ENCODE data around the gene NHERF1.

NHERF1 gene

DNA sequence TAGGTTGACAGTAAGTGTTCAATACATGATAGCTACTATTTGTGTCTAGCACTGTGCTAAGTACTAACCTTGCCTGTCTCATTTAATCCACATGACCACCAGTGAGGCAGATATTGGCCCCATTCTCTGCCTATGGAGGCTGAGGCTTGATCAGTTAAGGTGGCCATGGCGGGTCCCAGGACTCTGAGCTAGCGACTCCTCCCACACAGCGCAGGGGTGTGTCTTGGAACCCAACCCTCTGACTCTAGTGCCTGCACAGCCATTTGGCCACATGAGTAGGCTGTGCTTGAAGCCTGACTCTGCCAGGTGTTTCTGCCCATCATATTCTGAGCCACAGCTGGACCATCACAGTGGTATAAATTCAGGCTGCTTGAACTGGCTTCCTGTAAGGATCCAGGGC, 6.4 kb downstream of the NHERF1 start:
- TF ChIP-seq ZBTB7A (IDR thresholded peaks at IDR 0.05; ENCODE audit: low read depth) (no peak), RAD21 (IDR thresholded peaks at IDR 0.05; ENCODE audit: low read depth) (no peak), TEAD4 (IDR thresholded peaks at IDR 0.05) (no peak), MAX (IDR thresholded peaks at IDR 0.05) (no peak)

GRCh38 chr17:74755533-74755932, 7.1 kb downstream of the NHERF1 start:
- no peak for TF ChIP-seq TCF12 (IDR thresholded peaks at IDR 0.05; ENCODE audit: low read depth)
- TF ChIP-seq EGR1 (IDR thresholded peaks at IDR 0.05), result no peak
- no peak for TF ChIP-seq CREB1 (IDR thresholded peaks at IDR 0.05; ENCODE audit: low read depth)
- TF ChIP-seq EP300 (IDR thresholded peaks at IDR 0.05; ENCODE audit: borderline replicate concordance), result no peak
- no peak for TF ChIP-seq YY1 (IDR thresholded peaks at IDR 0.05; ENCODE audit: low read depth)
- TF ChIP-seq TAF1 (IDR thresholded peaks at IDR 0.05; ENCODE audit: low read depth), result no peak
- TF ChIP-seq, protein P1, sequence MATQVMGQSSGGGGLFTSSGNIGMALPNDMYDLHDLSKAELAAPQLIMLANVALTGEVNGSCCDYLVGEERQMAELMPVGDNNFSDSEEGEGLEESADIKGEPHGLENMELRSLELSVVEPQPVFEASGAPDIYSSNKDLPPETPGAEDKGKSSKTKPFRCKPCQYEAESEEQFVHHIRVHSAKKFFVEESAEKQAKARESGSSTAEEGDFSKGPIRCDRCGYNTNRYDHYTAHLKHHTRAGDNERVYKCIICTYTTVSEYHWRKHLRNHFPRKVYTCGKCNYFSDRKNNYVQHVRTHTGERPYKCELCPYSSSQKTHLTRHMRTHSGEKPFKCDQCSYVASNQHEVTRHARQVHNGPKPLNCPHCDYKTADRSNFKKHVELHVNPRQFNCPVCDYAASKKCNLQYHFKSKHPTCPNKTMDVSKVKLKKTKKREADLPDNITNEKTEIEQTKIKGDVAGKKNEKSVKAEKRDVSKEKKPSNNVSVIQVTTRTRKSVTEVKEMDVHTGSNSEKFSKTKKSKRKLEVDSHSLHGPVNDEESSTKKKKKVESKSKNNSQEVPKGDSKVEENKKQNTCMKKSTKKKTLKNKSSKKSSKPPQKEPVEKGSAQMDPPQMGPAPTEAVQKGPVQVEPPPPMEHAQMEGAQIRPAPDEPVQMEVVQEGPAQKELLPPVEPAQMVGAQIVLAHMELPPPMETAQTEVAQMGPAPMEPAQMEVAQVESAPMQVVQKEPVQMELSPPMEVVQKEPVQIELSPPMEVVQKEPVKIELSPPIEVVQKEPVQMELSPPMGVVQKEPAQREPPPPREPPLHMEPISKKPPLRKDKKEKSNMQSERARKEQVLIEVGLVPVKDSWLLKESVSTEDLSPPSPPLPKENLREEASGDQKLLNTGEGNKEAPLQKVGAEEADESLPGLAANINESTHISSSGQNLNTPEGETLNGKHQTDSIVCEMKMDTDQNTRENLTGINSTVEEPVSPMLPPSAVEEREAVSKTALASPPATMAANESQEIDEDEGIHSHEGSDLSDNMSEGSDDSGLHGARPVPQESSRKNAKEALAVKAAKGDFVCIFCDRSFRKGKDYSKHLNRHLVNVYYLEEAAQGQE (IDR thresholded peaks at IDR 0.05; ENCODE audit: low read depth), result no peak
- TF ChIP-seq RAD21 (IDR thresholded peaks at IDR 0.05; ENCODE audit: low read depth), result no peak
- no peak for TF ChIP-seq CEBPB (IDR thresholded peaks at IDR 0.05)
- TF ChIP-seq, protein P2, sequence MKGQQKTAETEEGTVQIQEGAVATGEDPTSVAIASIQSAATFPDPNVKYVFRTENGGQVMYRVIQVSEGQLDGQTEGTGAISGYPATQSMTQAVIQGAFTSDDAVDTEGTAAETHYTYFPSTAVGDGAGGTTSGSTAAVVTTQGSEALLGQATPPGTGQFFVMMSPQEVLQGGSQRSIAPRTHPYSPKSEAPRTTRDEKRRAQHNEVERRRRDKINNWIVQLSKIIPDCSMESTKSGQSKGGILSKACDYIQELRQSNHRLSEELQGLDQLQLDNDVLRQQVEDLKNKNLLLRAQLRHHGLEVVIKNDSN (IDR thresholded peaks at IDR 0.05), result no peak
- no peak for TF ChIP-seq ZBTB7A (IDR thresholded peaks at IDR 0.05; ENCODE audit: low read depth)
- TF ChIP-seq TEAD4 (IDR thresholded peaks at IDR 0.05), result no peak
- TF ChIP-seq NFIC (IDR thresholded peaks at IDR 0.05), result no peak
- no peak for TF ChIP-seq MAX (IDR thresholded peaks at IDR 0.05)
- TF ChIP-seq FOXM1 (IDR thresholded peaks at IDR 0.05; ENCODE audit: borderline replicate concordance, low read depth), result no peak

- TF ChIP-seq YY1 (IDR thresholded peaks at IDR 0.05; ENCODE audit: low read depth) (no peak), EGR1 (IDR thresholded peaks at IDR 0.05) (no peak), RAD21 (IDR thresholded peaks at IDR 0.05; ENCODE audit: low read depth) (no peak), TAF1 (IDR thresholded peaks at IDR 0.05; ENCODE audit: low read depth) (no peak), CREB1 (IDR thresholded peaks at IDR 0.05; ENCODE audit: low read depth) (no peak), TCF12 (IDR thresholded peaks at IDR 0.05; ENCODE audit: low read depth) (no peak), FOXM1 (IDR thresholded peaks at IDR 0.05; ENCODE audit: borderline replicate concordance, low read depth) (no peak), NFIC (IDR thresholded peaks at IDR 0.05) (no peak), EP300 (IDR thresholded peaks at IDR 0.05; ENCODE audit: borderline replicate concordance) (no peak), TEAD4 (IDR thresholded peaks at IDR 0.05) (no peak), ZBTB7A (IDR thresholded peaks at IDR 0.05; ENCODE audit: low read depth) (no peak), MAX (IDR thresholded peaks at IDR 0.05) (no peak)
- TF ChIP-seq, protein P1 (IDR thresholded peaks at IDR 0.05; ENCODE audit: low read depth), result no peak
- TF ChIP-seq, protein P2 (IDR thresholded peaks at IDR 0.05), result no peak
Observed at GRCh38 chr17:74756891-74757290, 8.5 kb downstream of the NHERF1 start.

GRCh38 chr17:74757502-74757901, 9.1 kb downstream of the NHERF1 start:
- no peak for TF ChIP-seq RAD21 (IDR thresholded peaks at IDR 0.05; ENCODE audit: low read depth)
- peak; percentile 57; the same call in 1 of the 2 replicates for TF ChIP-seq NFIC (IDR thresholded peaks at IDR 0.05)
- TF ChIP-seq TCF12 (IDR thresholded peaks at IDR 0.05; ENCODE audit: low read depth), result no peak
- TF ChIP-seq TAF1 (IDR thresholded peaks at IDR 0.05; ENCODE audit: low read depth), result no peak

DNA sequence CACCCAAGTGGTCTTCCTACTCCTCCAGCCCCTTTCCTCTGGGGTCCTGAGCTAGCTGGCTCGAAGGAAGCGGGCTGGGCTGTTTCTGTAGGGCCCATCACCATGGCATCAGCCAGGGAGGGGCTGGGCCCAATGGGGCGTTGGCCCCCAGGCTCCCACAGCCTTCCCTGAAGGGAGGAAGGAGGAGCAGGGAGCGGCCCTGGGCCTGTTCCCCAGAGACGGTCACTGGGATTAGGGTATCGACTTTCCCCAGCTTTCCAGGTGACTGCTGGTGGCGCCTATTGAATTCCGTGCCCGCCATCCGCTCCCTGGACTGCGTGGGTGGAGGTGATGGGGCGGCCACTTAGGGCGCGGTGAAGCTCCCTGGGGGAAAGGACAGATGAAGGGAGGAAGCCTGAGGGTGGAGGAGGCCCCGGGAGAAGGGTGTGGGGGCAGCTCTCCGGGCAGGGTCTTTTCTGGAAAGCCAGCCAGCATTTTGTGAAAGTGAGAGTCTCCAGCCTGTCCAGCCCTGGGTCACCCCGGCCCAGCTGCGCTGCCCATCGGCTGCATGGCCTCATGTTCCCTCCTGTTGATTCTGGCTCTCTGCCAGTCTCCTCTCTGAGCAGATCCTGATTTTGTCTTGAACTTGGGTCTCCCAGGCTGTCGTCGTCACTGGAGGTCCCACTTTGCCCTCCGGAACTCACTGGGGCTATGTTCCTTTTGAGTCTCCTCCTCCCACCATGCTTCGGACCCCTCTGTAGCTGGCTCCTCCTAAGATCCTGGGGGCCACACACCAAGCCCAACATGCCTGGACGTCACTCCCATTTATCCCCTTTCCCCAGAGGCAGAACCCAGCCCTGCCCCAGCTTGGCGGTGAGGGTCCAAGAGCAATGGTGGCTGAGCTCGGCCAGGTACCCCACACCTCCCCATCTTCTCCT, 9.8 kb downstream of the NHERF1 start:
- TF ChIP-seq RAD21 (IDR thresholded peaks at IDR 0.05; ENCODE audit: low read depth), result no peak
- TF ChIP-seq EGR1 (IDR thresholded peaks at IDR 0.05), result peak; percentile 100
- TF ChIP-seq TAF1 (IDR thresholded peaks at IDR 0.05; ENCODE audit: low read depth), result no peak
- no peak for TF ChIP-seq CREB1 (IDR thresholded peaks at IDR 0.05; ENCODE audit: low read depth)
- TF ChIP-seq CEBPB (IDR thresholded peaks at IDR 0.05), result no peak; the same call in 1 of the 2 replicates
- peak; percentile 61; the same call in 1 of the 2 replicates for TF ChIP-seq EP300 (IDR thresholded peaks at IDR 0.05; ENCODE audit: borderline replicate concordance)
- TF ChIP-seq, protein P2 (IDR thresholded peaks at IDR 0.05), result no peak
- peak; percentile 53; the same call in 1 of the 2 replicates for TF ChIP-seq MAX (IDR thresholded peaks at IDR 0.05)
- TF ChIP-seq NFIC (IDR thresholded peaks at IDR 0.05), result peak; percentile 81
- TF ChIP-seq, protein P1 (IDR thresholded peaks at IDR 0.05; ENCODE audit: low read depth), result no peak
- 0 out of 2 replicates have a peak, but pooled peaks have one; percentile 32 for TF ChIP-seq YY1 (IDR thresholded peaks at IDR 0.05; ENCODE audit: low read depth)
- peak; percentile 55 for TF ChIP-seq TEAD4 (IDR thresholded peaks at IDR 0.05)
- no peak; the same call in 1 of the 2 replicates for TF ChIP-seq FOXM1 (IDR thresholded peaks at IDR 0.05; ENCODE audit: borderline replicate concordance, low read depth)
- TF ChIP-seq TCF12 (IDR thresholded peaks at IDR 0.05; ENCODE audit: low read depth), result peak; percentile 70; the same call in 1 of the 2 replicates
- peak; percentile 17; the same call in 1 of the 2 replicates for TF ChIP-seq ZBTB7A (IDR thresholded peaks at IDR 0.05; ENCODE audit: low read depth)
